Ishikawa (cell line): ENCODE data around the gene FGF11.

Experiments
- TF ChIP-seq, protein P1 (sequence below): IDR thresholded peaks from 2 replicates; pipeline ENCODE4 v1.6.1; 2012
- TF ChIP-seq, protein P2 (sequence below): IDR thresholded peaks from 2 replicates; pipeline ENCODE4 v1.6.1; 2012; ENCODE audit warnings: low read depth, mild to moderate bottlenecking

DNA sequence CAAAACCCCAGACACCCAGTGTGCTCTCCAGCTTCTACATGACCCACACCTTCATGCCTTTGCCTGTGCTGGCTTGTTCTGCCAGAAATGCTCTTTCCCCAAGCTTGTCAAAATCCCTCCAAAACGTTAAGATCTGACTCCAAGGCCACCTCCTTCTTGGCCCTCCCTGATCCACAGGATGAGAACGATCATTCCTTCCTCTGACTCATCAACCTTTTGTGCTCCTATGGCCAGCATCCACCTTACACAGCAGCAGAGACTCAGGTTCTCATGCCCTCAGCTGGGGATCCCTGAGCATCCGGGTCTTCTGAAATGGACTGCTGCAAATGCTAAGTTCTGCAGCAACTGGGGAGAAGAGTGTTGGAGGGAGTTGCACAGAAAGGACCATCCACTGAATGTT is 37.2 kb downstream of the FGF11 start:
- TF ChIP-seq, protein P1, sequence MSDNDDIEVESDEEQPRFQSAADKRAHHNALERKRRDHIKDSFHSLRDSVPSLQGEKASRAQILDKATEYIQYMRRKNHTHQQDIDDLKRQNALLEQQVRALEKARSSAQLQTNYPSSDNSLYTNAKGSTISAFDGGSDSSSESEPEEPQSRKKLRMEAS, result no peak
- TF ChIP-seq, protein P2, sequence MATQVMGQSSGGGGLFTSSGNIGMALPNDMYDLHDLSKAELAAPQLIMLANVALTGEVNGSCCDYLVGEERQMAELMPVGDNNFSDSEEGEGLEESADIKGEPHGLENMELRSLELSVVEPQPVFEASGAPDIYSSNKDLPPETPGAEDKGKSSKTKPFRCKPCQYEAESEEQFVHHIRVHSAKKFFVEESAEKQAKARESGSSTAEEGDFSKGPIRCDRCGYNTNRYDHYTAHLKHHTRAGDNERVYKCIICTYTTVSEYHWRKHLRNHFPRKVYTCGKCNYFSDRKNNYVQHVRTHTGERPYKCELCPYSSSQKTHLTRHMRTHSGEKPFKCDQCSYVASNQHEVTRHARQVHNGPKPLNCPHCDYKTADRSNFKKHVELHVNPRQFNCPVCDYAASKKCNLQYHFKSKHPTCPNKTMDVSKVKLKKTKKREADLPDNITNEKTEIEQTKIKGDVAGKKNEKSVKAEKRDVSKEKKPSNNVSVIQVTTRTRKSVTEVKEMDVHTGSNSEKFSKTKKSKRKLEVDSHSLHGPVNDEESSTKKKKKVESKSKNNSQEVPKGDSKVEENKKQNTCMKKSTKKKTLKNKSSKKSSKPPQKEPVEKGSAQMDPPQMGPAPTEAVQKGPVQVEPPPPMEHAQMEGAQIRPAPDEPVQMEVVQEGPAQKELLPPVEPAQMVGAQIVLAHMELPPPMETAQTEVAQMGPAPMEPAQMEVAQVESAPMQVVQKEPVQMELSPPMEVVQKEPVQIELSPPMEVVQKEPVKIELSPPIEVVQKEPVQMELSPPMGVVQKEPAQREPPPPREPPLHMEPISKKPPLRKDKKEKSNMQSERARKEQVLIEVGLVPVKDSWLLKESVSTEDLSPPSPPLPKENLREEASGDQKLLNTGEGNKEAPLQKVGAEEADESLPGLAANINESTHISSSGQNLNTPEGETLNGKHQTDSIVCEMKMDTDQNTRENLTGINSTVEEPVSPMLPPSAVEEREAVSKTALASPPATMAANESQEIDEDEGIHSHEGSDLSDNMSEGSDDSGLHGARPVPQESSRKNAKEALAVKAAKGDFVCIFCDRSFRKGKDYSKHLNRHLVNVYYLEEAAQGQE, result no peak
